BE2C (cell line): ENCODE results near the gene ZNF593.

Experiments
- DNase-seq: peaks from one replicate; pipeline ENCODE4 v3.0.0-alpha.2; 2020
- H3K27me3 ChIP-seq: fragments of 250-450 bp; sonication (Bioruptor Pico); 2 replicates; pipeline ENCODE4 v1.5.1; 2020; ENCODE audit warnings: mild to moderate bottlenecking
- H3K36me3 ChIP-seq: fragments of 250-450 bp; sonication (Bioruptor Pico); 2 replicates; pipeline ENCODE4 v1.5.1; 2020; ENCODE audit warnings: mild to moderate bottlenecking
- H3K4me1 ChIP-seq: fragments of 250-450 bp; sonication (Bioruptor Pico); 2 replicates; pipeline ENCODE4 v1.5.1; 2020
- H3K4me3 ChIP-seq: 2 replicates; pipeline ENCODE4 v1.5.1; 2011; ENCODE audit warnings: low read depth, low read length
- H3K9me3 ChIP-seq: fragments of 250-450 bp; sonication (Bioruptor Pico); 2 replicates; pipeline ENCODE4 v1.5.1; 2020
- TF ChIP-seq, protein P1 (sequence below): IDR thresholded peaks from 2 replicates; pipeline ENCODE4 v1.5.1; 2012; ENCODE audit warnings: mild to moderate bottlenecking, low read depth, low read length

ZNF593 gene

DNA sequence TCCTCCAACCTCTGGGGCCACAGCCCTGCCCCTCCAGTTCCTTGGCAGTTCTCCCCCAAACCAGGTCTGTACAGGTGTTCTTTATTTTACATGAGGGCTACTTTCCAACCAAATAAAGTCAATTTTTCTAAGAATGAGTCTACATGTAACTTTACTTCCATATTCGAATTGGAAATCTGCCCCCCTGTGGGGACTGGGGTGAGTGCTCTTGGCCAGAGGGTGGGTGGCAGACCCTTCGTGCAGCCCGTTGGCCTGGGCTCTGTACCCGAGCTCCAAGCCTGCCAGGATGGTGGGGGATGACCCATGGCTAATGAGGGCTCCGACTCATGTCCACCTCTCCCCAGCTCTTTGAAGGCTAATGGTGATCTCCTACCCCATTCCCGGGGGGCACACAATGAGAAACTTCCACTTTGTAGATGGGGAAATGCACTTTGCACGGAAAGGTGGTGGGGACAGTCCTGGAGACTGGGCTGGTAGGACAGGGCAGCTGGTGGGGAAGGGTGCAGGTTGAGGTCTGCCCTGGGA is 20.1 kb downstream of the ZNF593 start:
- Histone ChIP-seq H3K27me3 (no peaks in the 10 kb centered on the region), H3K9me3 (no peaks in the 10 kb centered on the region), H3K4me1 (no peaks in the 10 kb centered on the region), H3K36me3 (no peaks in the 10 kb centered on the region), H3K4me3 (no peak overlapping the region)
- DNase-seq: no peak
- TF ChIP-seq, protein P1, sequence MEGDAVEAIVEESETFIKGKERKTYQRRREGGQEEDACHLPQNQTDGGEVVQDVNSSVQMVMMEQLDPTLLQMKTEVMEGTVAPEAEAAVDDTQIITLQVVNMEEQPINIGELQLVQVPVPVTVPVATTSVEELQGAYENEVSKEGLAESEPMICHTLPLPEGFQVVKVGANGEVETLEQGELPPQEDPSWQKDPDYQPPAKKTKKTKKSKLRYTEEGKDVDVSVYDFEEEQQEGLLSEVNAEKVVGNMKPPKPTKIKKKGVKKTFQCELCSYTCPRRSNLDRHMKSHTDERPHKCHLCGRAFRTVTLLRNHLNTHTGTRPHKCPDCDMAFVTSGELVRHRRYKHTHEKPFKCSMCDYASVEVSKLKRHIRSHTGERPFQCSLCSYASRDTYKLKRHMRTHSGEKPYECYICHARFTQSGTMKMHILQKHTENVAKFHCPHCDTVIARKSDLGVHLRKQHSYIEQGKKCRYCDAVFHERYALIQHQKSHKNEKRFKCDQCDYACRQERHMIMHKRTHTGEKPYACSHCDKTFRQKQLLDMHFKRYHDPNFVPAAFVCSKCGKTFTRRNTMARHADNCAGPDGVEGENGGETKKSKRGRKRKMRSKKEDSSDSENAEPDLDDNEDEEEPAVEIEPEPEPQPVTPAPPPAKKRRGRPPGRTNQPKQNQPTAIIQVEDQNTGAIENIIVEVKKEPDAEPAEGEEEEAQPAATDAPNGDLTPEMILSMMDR: 0 out of 2 replicates have a peak, but pooled peaks have one; percentile 14

DNA sequence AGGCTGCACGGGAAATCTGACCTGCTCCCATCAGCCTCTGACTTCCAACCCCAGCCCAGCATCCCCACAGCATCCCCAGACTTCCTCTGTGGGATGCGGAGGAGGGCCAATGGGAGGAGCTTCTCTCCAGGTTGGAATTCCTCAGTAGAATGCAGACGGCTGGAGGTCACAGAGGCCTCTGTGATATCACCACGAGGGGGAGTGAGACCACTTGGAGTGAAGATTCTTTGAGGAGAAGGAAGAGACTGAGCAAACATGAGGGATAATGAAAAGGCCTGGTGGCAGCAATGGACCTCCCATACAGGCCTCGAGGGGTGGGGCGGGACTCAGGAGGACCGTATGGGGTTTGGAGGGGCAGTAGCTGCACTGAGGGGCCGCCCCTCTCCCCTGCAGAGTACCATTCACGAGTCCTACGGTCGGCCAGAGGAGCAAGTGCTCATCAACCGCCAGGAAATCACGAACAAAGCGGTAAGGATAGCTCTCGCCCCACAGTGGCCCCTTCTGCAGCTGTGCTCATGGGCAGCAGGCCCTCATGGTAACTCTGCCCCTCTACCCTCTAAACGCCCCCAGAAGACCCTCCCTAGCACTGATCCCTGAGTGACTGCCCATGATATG is 20.8 kb downstream of the ZNF593 start, which contains the start of gene CATSPER4:
Gene CATSPER4 (plus strand): TSS at position 230 of the 615 bp plus-strand sequence. CDS start 26 bp downstream, at position 256.
- Histone ChIP-seq H3K36me3 (no peaks in the 10 kb centered on the region), H3K4me3 (no peak within 1 kb of the TSS), H3K4me1 (no peaks in the 10 kb centered on the region), H3K27me3 (no peaks in the 10 kb centered on the region), H3K9me3 (no peaks in the 10 kb centered on the region)
- TF ChIP-seq, protein P1: peak; percentile 44
- DNase-seq: peak; percentile 28

DNA sequence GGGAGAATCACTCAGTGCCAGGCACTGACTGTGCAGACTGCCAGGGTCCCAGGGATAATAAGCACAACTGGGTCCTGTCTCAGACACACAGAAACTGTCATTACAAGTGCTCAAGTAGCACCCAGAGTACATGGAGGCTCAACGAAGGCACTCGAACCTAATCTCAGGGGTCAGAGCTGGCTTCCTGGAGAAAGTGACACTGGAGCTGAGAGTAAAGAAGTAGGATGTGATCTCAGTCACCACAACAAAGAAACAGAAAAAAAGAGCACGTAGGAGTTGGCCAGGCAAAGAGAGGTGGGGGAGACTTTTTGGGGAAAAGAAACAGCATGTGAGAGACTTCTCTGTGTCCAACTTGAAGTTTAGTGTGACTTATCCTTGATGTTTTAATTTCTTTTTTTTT is 22.0 kb downstream of the ZNF593 start:
- no peaks in the 10 kb centered on the region for H3K4me1 ChIP-seq
- no peaks in the 10 kb centered on the region for H3K9me3 ChIP-seq
- TF ChIP-seq, protein P1: no peak
- no peak overlapping the region for H3K4me3 ChIP-seq
- DNase-seq: no peak
- no peaks in the 10 kb centered on the region for H3K27me3 ChIP-seq
- no peaks in the 10 kb centered on the region for H3K36me3 ChIP-seq

DNA sequence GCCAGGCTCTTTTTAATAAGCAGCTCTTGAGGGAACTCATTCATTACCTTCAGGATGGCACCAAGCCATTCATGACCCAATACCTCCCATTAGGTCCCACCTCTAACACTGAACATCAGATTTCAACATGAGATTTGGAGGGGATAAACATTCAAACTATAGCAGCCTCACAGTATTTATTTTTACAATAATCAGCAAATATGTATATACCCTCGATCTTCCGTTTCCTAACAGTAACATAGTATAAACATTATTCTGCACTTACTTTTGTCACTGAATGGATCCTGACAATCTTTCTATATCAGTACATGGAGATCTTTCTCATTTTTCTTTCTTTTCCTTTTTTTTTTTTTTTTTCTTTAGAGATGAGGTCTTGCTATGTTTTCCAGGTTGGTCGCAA is 26.1 kb downstream of the ZNF593 start:
- TF ChIP-seq, protein P1: no peak
- Histone ChIP-seq H3K9me3 (no peaks in the 10 kb centered on the region), H3K36me3 (no peaks in the 10 kb centered on the region), H3K4me1 (no peaks in the 10 kb centered on the region), H3K27me3 (no peaks in the 10 kb centered on the region), H3K4me3 (no peak overlapping the region)
- no peak for DNase-seq

DNA sequence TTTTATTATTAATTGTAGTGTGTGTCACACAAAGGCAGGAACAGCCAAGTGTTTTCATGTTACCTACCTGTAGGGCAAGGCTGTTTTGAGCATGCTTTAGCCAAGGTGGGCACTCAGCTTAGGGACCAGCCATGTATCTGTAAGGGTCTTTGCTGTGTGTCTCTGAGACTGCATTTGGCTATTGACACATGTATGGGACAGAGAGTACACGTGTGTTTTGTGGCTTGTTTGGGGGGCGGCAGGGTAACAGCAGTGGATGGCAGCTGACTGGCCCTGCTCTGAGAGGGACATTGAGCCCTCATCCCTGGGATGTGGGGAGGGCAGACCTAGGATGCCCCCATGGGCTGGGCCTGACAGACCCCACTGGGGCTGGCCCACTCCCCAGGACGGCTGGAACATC is 27.6 kb downstream of the ZNF593 start:
- H3K4me3 ChIP-seq: no peak overlapping the region
- H3K27me3 ChIP-seq: no peaks in the 10 kb centered on the region
- TF ChIP-seq, protein P1: no peak
- no peaks in the 10 kb centered on the region for H3K4me1 ChIP-seq
- no peaks in the 10 kb centered on the region for H3K9me3 ChIP-seq
- no peak for DNase-seq
- no peaks in the 10 kb centered on the region for H3K36me3 ChIP-seq

DNA sequence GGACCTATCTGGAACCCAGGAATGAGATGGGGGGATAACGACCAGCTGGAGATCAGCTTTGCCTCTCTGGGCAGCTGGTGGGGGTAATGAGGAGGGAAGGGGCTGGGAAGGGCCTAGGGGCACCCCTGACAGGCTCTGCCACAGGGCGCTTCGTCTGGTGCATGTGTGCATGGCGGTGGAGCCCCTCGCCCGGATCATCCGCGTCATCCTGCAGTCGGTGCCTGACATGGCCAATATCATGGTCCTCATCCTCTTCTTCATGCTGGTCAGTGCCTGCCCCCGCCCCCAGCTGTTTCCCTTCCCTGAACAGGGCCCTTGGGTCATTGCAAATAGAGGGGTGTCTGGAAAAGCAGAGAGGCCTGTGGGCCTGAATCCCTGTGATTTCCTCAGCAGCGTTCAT is 28.1 kb downstream of the ZNF593 start:
- Histone ChIP-seq H3K4me3 (no peak overlapping the region), H3K9me3 (no peaks in the 10 kb centered on the region), H3K27me3 (no peaks in the 10 kb centered on the region), H3K36me3 (no peaks in the 10 kb centered on the region), H3K4me1 (no peaks in the 10 kb centered on the region)
- TF ChIP-seq, protein P1: no peak
- no peak for DNase-seq
